GM08714 (cell line): Measurements from ENCODE around the gene SOCS3.

Source experiments
- H3K4me3 ChIP-seq: fragments of 200-500 bp; sonication (Bioruptor generic); 2 replicates; pipeline ENCODE4 v1.5.1; 2014; ENCODE audit warnings: mild to moderate bottlenecking, low read length, inconsistent platforms
- ZNF274 ChIP-seq: IDR thresholded peaks from 2 replicates; pipeline ENCODE4 v1.6.1; 2012; ENCODE audit warnings: mild to moderate bottlenecking, low read depth, low read length

Gene SOCS3

DNA sequence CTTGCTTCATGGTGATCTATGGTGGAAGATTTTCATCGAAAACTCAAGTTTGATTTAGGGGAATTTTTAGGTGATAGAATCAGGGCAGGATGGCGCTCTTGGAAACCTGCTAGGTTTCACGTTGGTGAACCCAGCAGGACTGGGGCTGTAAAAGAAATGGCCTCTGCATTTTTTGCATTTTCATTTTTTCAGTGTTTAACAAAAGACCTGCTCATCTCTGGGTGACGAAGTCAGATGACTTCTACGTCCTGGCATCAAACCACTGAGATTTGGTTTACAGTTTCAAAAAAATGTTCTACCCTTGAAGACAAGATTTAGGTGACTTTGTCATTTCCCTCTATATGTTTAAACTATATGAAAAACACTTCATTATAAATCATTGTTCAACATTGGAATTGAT is 20.5 kb upstream of the SOCS3 start:
- TF ChIP-seq ZNF274, result no peak
- H3K4me3 ChIP-seq, result peak overlapping the region; percentile 96; the same call in 1 of the 2 replicates

DNA sequence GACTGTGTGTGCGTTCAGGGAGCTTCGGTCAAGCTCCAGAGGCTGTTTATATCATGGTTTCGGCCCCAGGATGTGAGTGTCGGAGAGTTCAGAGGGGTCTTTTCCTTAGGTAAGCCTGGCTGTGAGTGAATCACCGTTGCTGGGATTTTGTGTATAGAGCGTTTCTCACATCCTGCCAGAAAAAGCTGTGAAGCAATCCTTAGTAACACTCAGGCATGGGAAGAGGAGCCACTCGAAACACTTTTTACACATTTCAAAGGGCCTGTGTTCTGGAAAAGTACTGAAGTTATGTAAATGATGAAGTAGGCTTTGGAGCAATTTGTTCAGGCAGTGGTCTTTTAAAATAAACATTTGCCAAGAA is 19.2 kb upstream of the SOCS3 start:
- H3K4me3 ChIP-seq, result peak overlapping the region; percentile 96
- TF ChIP-seq ZNF274, result no peak

DNA sequence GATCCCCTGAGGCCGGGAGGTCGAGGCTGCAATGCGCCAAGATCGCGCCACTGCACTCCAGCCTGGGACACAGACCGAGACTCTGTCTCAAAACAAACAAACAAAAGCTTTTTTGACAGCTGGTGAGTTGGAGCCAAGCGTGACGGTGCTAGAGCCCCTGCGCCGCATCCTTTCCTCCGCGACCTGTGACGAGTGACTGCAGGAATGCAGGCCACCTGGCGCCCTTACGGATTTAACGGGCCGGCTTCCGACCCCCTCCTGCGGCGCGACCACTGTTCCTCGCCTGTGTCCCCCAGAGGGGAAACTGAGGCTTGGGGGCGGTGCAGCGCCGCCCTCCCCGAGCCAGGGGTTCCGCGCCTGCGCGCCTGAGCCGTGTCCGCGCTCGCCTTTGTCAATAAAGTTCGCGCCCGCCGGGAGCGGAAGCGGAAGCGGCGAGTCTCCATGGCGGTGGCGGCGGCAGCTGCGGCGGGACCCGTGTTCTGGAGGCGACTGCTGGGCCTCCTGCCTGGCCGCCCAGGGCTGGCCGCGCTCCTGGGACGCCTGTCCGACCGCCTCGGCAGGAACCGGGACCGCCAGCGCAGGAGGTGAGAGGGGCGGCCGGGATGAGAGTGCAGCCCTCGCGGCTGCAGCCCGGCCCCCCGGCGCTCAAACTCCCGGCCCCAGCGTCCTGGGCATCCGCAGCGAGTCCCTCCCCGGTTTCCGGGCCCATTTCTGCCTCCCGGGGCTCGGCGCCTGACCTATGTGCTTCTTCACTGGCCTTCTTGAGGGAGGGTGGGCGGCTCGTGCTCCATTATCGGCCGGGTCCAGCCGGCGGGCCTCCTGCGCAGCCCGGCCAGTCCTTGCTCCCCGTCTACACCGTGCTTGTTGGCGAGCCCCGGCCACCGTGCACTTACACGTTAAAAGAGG is 18.6 kb upstream of the SOCS3 start, which contains the start of gene PGS1:
TSS of gene PGS1 (plus strand) at position 425 of the 906 bp plus-strand sequence. CDS start at position 442, 17 bp downstream.
- peak within 1 kb of the TSS; percentile 96 for H3K4me3 ChIP-seq
- TF ChIP-seq ZNF274, result no peak

DNA sequence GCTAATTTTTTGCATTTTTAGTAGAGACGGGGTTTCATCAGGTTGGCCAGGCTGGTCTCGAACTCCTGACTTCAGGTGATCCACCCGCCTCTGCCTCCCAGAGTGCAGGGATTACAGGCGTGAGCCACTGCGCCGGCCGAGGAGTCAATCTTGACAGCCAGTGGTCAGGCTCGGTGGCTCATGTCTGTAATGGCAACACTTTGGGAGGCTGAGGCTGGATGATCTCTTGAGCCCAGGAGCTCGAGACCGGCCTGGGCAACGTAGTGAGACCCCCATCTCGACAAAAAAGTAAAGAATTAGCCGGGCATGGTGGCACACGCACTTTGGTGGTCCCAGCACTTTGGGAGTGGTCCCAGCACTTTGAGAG is 18.0 kb upstream of the SOCS3 start:
- H3K4me3 ChIP-seq, result peak overlapping the region; percentile 96; the same call in 1 of the 2 replicates

DNA sequence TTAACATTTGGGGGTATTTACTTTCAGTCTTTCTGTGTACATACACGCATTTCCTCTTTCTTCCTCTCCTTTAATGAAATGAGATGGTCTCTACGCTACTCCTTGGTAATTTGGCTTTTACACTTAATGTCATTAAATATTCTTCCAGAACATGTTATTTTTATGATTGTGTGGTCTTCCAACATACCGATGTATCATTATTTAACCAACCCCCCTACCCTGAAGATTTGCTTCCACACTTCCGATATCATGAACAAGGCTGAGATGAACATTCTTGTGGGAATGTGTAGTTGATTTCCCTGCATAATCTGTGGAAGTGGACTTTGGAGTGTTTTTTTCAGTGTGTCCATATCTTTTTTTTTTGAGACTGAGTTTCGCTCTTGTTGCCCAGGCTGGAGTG is 16.3 kb upstream of the SOCS3 start:
- H3K4me3 ChIP-seq, result no peak overlapping the region
- no peak for TF ChIP-seq ZNF274

More for the DNA sequence above, 18.0 kb upstream of the SOCS3 start:
- TF ChIP-seq ZNF274, result no peak

DNA sequence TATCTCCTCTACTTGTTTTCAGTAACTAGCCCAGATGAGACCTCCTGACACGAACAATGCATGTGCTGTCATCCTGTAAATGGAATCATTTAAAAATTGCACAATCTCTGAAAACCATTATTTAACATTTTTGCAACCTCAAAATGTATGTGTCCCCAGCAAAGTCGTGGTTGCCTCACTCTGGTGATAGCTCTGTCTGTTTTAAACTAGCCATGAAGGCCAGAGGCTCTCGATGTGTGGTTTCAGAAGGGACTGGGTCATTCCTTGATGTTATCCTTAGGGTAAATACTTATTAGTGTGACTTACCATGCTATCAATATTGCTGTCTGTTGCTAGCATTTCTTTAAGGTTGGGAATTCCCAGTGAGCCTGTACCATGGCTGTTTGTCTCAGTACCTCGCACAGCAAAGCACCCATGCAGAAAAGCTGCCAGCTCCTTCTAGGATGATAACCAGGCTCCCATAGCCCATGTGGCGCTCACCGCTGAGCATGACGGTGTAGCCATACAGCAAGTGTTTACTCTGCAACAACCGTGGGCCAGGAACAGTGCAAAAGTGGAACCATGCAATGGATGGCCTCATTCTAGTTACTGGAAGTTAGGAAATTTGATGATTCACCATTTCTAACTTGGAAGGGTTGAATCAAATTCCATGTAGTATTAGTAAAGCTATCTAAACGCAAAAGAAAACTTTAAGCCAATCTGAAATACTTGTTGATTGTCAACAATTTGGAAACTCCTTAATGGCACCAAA is 15.7 kb upstream of the SOCS3 start:
- H3K4me3 ChIP-seq, result no peak overlapping the region
- TF ChIP-seq ZNF274, result no peak

DNA sequence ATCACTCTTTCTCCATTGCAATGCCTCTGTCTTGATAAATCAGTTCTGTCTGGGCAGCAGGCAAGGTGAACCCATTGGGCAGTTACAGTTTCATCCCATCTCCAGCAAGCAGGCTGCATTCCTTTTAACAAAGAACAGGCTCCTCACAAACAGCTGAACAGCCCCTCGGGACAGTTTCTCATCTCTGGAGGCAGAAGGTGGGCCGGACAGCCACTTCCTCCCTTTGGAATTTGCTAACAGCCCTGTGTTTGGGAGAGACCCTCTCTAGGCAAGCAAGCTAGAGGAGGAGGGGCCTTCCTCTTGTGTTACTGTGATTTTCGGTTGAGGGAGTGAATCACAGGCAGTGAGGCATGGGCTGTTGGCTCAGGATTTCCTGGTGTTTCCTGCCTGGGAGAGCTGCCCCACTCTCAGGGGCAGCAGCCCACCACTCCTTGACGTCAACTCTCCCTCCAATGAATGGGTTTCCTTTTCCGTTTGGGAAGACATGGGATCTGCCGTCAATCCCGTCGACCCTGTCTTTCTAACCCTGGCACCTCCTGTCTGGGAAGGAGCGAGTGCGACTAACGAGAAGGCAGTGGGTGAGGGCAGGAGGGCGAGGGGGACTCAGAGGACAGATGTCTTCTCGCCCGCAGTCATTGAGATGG is 14.9 kb upstream of the SOCS3 start:
- H3K4me3 ChIP-seq, result no peak overlapping the region
- no peak for TF ChIP-seq ZNF274

DNA sequence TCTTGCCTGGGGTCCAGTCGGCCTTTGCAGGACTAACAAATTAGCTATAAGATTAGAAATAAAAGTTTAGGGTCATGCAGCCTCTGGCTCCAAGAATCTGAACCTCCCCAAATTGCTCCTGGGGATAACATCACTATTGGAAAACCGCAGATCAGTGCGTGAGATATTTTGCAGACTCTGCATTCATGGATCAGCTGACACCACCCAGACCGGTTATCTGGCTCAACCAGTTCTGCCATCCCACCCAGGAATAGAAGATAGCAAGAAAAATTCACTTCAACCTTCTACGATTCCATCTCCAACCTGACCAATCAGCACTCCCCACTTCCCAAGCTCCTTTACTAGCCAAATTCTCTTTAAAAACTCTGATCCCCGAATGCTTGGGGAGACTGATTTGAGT is 14.3 kb upstream of the SOCS3 start:
- no peak overlapping the region for H3K4me3 ChIP-seq
- TF ChIP-seq ZNF274, result no peak

DNA sequence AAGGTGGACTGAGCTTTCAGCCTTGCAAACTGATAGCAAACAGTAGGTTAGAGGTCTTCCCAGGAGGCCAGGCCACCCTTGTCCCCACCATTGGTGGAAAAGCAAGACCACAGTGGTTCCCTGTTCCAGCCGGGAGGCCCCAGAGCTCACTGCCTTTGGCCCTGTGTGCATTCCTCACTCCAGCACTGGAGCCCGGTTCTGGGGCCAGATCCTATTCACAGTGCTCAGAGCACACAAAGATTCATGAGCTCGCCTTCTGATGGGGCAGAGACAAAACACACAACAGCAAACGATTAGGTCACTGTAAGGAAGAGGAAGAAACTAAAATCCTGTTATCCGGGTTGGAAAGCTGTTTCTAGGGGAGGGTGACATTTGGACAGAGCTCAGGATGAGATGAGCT is 13.0 kb upstream of the SOCS3 start:
- H3K4me3 ChIP-seq, result no peak overlapping the region
- TF ChIP-seq ZNF274, result no peak

DNA sequence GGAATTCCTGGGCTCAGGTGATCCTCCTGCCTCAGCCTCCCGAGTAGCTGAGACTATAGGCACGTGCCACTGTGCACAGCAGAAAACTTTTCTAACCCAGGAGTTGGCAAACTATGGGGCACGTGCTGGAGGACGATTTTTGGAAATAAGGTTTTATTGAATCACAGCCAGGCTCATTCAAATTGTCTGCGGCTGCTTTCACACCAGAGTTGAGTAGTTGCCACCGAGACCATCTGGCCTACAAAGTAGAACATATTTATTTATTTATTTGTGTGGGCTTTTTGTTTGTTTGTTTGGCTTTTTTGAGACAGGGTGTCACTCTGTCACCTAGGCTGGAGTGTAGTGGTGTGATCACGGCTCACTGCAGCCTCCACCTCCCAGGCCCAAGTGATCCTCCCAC is 11.2 kb upstream of the SOCS3 start:
- no peak for TF ChIP-seq ZNF274
- H3K4me3 ChIP-seq, result no peak overlapping the region

DNA sequence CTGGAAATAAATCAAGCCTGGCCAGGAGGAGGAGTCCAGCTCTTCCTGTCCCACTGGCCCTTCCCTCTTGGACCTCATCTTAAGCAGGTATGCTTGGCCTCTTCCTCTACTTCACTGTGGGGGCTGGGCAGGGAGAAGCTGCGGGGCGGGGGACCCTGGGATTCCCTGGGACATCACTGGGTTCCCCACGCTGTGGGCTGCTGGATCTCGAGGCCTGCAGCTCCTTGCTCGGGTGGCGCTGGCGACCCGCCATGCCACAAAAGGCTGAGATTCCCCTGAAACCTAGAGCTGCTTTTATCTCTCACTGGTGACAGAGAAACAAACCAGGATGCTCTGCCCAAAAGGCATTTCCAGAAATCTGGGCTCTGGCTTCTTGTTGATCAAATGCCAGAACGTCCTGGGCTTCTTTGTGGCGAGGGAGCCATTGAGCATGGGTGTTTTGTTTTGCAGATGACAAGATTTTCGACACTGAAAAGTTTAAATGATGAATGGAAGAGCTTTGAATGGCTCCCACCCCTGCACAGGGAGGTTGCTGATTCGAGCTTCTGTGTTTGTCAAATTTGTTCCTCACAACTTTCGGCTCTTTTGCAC is 10.0 kb upstream of the SOCS3 start:
- TF ChIP-seq ZNF274, result no peak
- H3K4me3 ChIP-seq, result no peak overlapping the region

DNA sequence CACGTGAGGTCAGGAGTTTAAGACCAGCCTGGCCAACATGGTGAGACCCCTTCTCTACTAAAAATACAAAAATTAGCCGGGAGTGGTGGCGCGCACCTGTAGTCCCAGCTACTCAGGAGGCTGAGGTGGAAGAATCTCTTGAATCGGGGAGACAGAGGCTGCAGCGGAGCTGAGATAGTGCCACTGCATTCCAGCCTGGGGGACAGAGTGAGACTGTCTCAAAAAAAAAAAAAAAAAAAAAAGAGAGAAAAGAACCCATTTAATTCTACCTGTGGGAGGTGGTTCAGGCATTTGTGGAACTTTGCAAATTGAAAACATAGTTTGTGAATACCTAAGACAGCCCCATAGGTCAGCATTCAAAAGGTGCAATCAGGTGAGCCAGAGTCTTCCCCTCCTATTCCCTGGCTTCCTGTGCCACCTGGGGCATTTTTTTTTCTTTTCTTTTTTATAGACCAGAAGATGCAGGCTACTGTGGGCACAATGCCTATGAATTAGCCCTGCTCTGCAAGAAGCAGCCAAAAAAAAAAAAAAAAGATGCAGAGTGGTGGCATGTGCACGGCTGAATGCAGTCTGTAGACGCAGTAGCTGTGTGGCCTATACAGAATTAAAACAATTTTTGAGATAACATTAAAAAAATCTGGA is 9.1 kb upstream of the SOCS3 start:
- no peak for TF ChIP-seq ZNF274
- H3K4me3 ChIP-seq, result no peak overlapping the region

DNA sequence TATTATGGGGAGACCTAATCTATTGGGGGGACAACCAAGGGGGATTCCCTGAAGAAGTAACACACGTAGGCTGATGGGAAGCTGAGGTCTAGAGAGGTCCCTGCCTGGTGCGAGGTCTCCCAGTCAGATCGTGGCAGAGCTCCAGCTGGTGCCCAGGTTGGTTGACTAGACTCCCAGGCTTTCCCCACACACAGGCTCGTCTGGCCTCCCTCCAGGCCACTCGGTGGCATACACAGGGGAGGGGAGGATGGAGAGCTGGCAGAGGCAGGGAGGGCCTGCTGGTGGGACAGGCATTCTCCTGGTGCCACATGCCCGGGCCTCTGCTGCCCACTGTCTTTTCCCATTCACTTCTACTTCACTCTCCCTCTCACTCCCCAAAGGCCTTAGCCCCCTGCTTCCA is 8.5 kb upstream of the SOCS3 start:
- no peak overlapping the region for H3K4me3 ChIP-seq
- TF ChIP-seq ZNF274, result no peak

DNA sequence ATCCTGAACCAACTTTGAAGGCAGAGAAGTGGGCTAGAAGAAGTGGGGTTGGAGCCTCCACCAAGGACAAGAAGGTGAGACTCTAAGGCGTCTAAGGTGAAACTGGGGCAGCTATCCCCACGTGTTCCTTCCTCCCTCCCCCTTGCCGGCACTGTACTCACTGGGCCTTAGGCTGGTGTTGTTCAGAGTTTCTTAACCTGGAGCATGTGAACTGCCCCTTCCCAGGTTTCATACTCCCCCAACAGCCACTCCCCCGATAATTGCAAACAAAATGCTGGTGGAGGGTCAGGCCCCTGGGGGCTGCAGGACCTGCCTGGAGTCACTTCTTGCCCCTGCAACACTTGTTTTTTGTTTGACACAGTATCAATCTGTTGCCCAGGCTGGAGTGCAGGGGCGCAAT is 7.3 kb upstream of the SOCS3 start:
- no peak overlapping the region for H3K4me3 ChIP-seq
- TF ChIP-seq ZNF274, result no peak
